Activated CD4-positive, alpha-beta T cell treated with anti-CD3 and anti-CD28 coated beads for 1 hour (primary cell): ENCODE measurements around the gene DCTN1.
"Not testable (repeated sequence)": the region's sequence is repeated elsewhere in the genome, so short reads cannot be mapped to it uniquely, and the experiment has no call there.

ENCODE experiments used
- DNase-seq: peaks from one replicate; pipeline ENCODE4 v3.0.0-alpha.2; 2020

Gene DCTN1

DNA sequence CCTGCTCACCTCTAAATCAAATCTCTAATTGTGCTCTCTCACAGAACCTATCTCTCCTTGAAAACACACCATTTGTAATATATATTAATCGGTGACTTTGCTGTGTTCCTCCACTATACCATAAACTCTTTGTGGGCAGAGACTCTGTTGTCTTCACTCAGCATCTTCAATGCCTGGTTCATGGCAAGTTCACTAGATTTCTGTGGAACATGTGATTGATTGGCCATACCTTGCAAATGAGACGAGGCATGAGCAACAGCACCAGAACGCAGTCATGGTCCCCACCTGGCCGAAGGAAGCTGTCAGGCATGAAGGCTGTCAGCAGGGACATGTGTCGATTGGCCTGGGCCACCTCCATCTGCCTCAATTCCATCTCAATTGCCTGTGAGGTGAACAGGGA lies 11.6 kb downstream of the DCTN1 start:
- no peak for DNase-seq

DNA sequence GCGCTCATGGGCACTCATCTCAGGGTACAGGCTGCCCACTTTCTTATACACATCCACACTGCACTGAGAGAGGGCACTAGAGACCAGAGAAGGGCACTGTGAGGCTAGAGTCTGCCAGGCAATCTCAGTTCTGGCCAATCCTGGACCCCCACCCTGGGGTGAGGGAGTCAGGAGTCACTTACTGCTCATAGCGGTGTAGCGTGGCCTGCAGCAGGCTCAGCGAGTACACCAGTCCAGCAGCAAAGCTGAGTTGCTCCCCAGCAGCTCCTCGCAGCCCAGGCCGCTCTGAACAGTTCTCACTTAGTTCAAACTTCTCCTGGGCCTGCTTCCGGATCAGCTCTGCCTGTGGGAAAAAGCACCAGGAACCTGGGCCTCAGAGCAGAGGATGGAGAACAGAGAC lies 12.3 kb downstream of the DCTN1 start:
- DNase-seq, result no peak

DNA sequence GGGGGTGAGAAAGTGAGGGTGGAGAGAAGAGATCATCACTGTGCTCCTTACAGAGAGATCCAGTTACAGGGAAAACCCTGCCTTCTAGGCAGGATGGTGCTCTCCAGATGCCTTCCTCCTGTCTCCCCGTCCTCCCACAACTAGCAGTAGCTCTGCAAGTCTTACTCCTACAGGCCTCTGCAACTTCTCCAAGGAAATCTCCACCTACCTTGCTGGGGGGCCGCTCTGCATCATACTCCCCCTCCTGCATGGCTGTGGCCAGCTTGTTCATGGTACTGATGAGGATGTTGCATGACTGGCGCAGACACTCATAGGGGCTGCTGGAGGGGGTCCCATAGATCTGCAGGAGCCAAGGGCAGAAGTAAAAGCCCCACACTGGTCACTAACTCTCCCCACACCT lies 14.1 kb downstream of the DCTN1 start:
- no peak for DNase-seq

DNA sequence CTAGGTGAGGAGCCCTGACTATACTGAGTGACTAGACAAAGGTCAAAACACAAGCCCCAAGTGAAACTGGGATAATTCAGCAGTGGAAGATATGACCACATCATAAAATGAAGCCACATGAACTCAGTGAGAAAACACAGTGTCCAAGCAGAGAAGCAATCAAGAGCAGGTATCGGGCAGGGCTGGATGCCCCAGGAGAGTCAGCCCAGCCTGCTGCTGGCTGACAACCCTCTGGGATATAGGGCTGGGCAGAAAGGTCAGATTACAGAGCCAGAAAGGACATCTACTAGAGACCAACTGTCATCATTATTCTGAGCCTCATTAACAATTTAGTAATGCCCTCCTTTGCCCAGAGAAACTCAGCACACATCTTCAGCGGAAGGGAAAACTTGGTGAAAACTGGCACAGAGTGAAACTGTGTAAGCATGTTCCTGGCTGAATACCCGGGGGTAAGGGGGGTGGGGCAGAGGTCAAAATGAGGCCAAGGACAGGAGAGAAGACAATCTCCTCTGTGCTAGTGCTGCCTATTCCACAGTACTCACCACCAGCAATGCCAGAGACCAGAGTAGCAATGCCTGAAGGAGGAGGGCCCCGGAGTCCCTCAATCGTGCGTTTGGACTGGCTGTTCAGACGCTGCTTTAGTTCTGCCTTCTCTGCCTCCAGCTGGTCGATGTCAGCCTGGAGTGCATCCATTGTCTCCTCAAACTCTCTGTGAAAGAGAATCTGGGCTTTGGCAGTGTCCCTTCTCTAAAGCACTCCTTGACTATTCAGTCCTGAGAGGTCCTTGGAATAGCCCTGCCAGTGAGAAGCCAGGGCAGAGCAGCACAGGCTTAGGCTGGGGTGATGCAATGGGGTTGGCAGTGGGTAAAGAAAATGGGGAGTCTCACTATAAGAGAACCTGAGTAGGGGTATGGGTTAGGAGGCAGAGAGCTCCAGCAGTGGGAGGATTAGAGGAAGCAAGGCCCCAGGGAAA lies 15.3 kb downstream of the DCTN1 start:
- DNase-seq, result no peak

DNA sequence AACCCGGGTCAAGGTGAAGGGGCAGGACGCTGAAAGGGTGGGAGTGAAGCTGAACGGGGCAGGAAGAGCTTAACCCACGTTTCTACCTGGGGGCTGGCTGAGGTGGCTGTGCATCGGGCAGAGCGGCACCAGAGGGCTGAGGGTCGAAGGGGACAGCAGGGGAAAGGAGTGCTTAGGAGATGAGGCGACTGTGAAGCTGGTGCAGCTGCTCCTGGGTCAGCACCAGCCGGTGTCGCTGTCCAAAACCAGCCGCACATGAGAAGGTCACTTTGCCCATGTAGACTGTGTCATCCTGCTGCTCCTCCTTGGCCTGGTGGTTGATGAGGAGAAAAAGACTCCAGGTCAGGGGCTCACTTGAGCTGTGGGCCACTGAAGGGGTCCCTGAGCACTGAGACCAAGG lies 18.8 kb downstream of the DCTN1 start:
- DNase-seq, result no peak

DNA sequence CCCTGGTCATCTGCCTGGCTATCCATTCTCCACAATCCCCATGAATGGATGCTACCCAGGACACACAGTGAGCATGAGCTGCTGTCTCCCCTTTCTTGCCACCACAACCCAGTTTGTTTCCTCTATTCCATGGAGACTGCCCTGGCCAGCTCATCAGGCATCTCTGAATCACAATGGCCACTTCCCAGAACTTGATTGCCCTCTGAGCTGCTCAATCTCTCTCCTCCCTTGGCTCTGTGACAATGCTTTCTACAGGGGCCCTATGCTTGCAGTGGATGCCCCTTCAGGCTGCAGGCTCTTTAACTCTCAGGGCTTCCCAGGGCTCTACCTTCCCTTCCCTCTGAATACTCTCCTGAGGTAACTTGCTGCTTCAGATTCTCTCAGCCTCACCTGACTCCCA lies 22.5 kb downstream of the DCTN1 start:
- DNase-seq, result no peak

DNA sequence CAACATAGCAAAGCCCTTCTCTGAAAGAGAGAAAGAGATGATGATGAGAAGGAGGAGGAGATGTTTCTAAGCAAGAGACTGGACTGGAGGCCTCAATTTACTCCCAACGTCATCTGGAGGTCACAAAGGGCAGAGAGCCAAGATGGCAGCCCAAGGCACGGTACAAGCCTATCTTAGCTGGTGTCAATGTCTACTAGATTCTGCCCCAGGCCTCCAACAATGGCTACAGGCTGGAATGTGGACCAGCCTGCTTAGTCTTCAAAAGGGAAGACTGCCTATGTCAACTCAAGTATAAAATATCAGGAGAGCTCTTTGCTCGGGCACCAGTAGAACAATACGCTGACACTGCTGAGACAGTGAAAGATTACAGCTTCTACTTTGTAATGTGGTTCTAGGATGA lies 30.2 kb downstream of the DCTN1 start:
- DNase-seq, result no peak

DNA sequence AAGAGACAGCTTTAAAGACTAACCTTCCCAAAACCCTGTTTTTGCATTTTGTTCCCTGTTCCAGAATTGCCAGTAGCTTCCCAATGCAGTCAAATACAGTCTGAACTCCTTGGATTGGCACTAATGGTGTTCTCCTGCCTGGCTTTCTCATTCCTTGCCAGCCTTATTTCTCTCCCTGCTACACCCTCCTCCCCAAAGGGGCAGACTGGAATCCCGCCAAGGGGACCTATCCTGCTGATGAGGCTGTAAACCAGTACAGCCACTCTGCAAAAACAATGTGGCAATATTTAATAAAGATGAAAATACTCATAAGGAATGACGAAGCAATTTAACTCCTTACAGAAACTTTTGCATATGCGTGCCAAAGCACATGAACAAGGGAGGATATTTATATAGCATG lies 32.4 kb downstream of the DCTN1 start:
- DNase-seq, result no peak

DNA sequence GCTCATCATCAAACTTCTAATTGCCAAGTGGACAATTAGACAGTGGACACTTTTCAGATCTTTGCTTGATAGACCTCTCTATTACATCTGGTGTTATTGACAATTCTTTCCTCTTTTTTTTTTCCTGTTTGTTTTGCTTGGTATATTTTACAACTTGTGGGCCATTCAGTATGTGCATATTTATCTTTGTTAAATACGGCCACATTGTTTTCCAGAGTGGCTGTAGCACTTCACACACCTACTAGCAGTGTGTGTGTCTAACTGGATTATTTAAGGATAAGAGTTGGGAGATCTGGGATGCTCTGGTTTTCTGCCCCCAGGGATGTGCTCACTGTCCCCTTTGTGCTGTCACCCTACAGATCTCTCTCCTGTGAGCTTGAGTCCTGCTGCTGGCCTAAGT lies 32.8 kb downstream of the DCTN1 start:
- no peak for DNase-seq

DNA sequence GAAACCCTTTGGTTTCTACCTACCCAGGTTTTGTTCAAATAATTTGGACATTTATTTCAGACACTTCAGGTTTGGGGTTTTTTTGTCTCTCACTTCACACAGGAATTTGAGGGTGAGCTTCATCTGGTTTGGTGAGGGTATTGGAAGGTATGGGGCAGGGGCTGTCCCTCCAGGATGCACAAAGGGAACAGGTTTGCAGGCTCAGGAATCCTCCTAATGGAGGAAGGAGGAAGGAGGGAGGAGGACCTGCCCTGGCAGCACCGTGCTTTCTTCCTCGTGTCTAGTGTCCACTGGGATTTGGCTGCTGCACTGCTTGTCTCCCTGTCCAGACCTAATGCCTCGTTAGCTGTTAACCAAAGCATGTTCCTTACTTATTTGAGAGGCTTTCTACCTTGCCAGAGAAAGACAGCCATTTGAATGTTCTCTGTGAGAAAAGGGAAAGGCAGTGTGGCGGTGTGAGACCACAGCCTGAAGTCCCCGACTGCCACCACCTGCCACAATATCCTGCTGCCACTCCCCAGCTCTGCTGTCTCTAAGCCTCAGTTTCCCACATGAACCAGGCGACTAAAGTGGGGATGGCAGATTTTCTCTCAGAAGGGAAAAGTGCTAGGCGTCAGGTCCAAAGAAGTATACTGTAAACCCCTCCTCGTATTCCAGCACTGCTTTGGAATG lies 34.7 kb downstream of the DCTN1 start:
- DNase-seq, result no peak

DNA sequence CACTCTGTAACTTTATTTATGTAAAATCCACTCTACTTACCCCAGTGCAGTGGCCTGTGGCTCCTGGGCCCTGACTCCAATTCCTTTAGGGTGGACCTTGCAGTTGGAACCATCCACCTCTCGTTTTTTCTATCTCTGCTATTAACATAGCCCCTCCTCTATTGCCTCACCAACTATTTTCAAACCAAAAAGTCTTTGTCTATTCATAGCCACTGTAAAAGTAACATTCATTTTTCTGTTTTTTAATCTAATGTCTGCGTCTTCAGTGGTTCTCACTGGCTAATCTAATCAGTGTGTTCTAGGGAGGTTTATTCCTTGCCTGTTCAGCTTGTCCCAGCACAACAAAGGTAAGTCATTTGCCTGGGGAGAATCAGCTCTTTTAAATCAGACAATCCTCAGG lies 36.8 kb downstream of the DCTN1 start, which contains the start of gene SLC4A5:
TSS of gene SLC4A5 (minus strand) at position 101 of the 400 bp plus-strand sequence. CDS start 28,393 bp downstream, outside the sequence.
- no peak for DNase-seq

DNA sequence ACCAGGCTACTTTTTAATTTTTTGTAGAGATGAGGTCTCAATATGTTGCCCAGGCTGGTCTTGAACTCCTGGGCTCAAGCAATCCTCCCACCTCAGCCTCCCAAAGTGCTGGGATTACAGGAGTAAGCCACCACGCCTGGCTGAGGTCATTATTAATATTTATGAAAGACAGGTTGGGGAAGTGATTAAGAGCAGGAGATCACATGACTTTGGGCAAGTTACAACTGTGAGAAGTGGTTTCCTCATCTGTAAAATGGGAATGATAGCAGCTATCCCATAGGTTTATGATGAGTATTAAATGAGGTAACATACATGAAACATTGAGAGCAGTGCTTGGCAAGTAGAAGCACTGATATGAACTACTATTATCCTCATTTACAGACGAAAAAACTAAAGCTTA lies 43.9 kb downstream of the DCTN1 start:
- DNase-seq, result not testable (repeated sequence)

DNA sequence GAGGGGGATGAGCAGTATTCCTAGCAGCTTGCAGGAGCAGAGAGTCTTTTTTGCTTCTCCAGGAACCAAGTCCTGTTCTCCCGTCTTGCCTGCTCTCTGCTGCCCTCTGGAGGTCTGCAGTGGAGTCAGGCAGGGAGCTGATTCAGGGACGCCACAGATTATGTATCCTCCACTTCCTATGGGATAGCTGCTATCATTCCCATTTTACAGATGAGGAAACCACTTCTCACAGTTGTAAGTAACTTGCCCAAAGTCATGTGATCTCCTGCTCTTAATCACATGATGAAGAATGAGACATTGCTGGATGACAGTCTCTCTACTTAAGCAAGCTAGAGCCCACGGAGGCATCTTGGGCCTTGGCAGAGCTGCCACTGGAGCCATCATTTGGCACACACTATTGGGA lies 45.2 kb downstream of the DCTN1 start:
- DNase-seq, result peak; percentile 55

DNA sequence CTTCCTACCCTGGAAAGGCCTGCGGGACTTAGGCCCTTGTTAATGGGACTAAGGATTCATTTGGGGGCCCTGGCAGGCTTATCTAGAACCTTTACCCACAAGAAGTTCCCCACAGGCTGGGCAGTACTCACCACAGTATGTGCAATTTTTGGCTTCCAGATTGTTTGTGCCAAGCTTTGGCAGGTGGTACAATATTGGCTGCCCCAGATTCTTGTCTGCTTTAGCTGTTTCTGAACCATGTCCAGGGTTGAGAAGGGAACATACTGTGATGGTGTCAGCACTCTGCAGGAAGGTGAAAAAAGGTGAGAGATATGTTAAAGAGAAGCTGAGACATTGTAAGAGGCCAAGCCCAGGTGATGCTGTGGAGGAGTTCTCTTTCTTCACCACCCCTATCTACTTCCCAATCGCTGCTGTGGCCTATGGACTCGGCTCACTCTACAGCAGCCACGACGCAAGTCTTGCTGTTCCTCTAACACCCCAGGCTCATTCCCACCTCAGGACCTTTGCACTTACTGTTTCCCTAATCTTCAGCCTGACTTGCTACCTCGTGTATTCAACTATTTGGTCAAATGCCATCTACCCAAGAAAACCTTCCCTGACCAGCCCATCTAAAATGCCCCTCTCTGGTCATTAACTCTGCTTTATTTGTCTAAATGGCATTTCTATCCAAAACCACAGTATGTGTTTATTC lies 46.1 kb downstream of the DCTN1 start:
- no peak for DNase-seq

DNA sequence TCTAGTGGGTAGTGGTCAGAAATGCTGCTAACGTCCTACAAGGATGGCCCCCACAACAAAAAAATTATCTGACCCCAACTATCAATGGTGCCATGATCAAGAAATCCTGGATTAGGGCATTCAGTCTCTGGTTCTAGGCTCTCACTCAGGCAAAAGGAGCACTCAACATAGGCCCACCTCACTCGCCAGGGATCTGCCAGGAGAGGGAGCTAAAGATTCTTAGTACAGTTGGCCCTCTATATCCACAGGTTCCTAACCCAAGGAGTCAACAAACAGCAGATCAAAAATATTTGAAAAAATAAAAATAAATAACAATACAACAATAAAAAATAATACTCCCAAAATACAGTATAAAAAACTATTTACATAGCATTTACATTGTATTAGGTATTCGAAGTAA lies 46.9 kb downstream of the DCTN1 start:
- DNase-seq, result no peak

DNA sequence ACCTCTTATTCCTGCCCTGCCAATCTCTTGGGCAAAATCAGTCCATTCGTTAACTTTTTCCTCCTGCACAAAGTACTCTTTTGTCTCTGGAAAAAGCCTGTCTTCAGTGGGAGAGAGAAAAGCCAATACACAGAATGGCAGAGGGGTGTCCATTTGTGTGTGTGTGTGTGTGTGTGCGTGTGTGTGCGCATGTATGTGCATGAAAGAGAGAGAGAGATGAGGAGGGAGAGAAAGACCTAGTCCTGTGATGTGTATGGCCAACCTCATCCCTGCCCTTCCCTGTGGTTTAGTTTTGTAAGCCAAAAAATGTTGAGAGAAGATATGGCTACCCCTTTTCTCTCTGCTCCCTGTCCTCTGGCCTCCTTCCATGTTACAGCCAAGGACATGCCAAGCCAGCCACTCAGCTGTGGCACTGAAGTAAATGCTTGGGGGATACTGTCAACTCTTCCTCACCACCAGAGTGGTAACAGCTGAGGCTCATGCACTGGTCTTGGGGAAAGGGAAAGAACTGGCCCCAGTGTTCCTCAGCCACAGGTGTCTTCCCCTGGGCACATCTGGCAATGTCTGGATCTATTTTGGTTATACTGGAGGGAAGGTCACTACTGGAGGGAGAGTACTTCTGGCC lies 47.4 kb downstream of the DCTN1 start:
- DNase-seq, result no peak

DNA sequence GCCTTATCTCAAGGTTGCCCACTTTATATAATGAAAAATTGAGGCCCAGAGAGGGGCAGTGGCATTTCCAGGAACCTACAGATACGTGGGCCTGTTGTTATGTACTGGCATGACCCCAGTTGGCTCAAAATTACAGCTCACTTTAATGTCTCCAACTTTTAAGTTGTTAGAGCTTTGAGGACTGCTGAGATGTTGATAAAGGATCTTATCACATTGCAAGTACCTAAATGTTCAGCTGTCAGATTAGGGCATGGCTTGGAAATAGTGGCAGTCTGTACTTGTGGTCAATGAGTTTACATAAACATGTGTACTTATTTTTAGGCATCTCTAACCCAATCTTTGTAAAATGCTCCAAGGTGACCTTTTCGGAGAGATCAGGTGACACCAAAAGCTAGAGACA lies 51.5 kb downstream of the DCTN1 start:
- no peak for DNase-seq

DNA sequence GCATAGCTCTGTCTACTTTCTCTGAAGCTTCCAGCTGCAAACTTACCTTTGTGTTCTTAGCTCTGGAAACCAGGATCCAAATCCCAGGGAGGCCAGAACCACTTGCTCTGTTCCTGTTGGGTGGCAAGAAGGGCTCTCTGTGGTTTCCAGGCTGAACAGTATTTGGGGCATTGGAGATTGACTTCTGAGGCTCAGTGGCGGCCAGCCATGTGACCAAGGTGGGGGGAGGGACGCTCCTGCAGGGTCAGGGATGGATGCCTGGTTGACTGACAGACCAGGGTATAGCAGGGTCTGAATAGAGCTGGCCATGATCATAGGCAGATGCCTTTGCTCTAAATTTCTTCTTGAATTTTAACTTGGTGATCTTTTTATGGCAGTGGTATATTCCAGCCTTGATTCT lies 52.0 kb downstream of the DCTN1 start:
- no peak for DNase-seq

DNA sequence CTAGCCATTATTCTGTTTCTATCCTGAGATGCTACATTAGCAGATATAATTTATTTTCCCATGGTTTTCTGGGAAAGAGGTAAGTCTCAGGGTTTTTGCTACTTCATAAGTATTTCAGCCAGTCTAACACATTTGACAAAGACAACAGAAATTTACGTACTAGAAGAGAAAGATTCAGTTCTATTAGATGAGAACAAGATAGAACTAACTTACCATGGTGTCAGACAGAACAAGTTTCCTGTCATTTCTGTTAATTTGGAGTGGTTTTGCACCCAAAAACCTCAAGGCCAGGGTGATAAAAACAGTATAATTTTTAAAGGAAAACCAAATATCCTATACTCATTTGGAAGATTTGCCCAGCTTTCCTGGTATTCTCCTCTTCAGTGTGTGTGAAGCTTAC lies 52.5 kb downstream of the DCTN1 start:
- no peak for DNase-seq

DNA sequence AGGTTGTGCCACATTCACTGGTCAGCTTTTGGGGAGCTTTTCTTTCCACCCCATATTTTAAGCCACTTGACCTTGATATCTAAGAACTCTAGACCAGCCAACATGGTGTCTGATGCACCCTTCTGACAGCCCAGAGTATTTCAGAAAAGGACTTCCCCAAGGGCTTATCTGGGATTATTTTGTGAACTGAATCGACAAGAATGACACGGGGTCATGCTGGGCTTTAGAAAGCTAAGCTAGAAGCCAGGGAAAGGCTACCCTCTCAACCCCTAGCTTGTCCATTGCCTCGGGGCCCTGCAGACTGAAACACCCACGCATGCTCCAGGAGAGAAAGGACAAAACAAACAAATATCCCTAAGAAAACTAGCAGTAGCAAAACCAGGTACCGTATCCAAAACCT lies 52.9 kb downstream of the DCTN1 start:
- no peak for DNase-seq

DNA sequence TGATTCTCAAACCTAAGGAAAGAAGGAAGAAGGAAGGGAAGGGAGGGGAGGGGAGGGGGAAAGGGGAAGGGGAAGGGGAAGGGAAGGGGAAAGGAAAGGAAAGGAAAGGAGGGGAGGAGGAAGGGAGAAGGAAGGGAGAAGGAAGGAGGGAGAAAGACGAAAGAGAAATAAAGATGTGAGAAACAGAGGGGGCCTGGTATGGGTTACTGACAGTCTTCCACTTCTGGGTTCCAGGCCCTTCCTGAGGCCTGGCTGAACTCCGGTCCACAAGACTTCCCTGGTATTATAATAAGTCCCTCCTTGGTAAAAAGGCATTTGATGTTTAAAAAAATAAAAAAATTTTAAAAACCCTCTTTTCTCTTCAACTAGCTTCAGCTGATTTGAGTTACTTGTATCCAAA lies 54.3 kb downstream of the DCTN1 start:
- DNase-seq, result no peak

DNA sequence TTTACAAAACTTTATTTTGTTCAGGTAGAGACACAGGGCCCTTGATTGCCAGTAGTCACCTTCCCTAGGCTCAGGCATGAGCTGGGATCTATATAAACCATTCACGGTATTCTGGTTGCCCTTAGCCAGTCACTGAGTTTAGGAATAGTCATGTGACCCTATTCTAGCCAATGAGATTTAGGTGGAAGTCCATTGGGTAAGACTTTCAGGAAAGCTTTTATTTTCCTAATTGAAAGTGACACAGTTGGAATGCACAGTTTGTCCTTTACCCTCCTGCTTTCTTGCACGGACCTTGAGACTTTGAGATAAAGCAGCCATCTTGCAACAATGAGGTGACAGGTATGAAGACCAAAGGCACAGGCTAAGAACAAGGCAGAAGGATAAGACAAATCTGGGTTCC lies 58.4 kb downstream of the DCTN1 start:
- no peak for DNase-seq

DNA sequence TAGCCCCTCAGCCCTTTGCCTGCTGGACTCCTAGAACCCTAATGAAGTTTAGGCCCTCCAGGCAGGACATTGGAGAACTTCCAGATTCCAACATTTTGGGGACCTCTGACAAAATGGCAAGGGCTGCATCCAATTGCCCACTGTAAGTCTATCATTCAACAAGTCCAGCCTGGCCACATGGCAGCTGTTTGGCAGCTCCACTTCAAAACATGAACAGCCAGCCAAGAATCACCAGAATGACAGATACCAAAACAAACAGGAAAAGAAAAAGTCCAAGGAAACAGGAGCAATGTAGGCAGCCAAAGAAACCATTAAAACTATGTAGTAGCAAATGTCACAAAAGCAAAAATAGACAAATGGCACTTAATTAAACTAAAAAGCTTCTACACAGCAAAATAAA lies 62.4 kb downstream of the DCTN1 start:
- DNase-seq, result no peak
